ENCODE measurements around the gene CCDC13.
"Not testable (repeated sequence)": the region's sequence is repeated elsewhere in the genome, so short reads cannot be mapped to it uniquely, and the experiment has no call there.

- TF ChIP-seq, protein P1, sequence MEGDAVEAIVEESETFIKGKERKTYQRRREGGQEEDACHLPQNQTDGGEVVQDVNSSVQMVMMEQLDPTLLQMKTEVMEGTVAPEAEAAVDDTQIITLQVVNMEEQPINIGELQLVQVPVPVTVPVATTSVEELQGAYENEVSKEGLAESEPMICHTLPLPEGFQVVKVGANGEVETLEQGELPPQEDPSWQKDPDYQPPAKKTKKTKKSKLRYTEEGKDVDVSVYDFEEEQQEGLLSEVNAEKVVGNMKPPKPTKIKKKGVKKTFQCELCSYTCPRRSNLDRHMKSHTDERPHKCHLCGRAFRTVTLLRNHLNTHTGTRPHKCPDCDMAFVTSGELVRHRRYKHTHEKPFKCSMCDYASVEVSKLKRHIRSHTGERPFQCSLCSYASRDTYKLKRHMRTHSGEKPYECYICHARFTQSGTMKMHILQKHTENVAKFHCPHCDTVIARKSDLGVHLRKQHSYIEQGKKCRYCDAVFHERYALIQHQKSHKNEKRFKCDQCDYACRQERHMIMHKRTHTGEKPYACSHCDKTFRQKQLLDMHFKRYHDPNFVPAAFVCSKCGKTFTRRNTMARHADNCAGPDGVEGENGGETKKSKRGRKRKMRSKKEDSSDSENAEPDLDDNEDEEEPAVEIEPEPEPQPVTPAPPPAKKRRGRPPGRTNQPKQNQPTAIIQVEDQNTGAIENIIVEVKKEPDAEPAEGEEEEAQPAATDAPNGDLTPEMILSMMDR (IDR thresholded peaks at IDR 0.05), result not testable (repeated sequence)
- TF ChIP-seq, protein P2, sequence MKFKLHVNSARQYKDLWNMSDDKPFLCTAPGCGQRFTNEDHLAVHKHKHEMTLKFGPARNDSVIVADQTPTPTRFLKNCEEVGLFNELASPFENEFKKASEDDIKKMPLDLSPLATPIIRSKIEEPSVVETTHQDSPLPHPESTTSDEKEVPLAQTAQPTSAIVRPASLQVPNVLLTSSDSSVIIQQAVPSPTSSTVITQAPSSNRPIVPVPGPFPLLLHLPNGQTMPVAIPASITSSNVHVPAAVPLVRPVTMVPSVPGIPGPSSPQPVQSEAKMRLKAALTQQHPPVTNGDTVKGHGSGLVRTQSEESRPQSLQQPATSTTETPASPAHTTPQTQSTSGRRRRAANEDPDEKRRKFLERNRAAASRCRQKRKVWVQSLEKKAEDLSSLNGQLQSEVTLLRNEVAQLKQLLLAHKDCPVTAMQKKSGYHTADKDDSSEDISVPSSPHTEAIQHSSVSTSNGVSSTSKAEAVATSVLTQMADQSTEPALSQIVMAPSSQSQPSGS (CRISPR knock-in tag; IDR thresholded peaks at IDR 0.05; ENCODE audit: borderline replicate concordance, low read depth), result not testable (repeated sequence)
- TF ChIP-seq NR2C2 (CRISPR knock-in tag; IDR thresholded peaks at IDR 0.05); KAT7 (CRISPR knock-in tag; IDR thresholded peaks at IDR 0.05; ENCODE audit: borderline replicate concordance); TEAD1 (CRISPR knock-in tag; IDR thresholded peaks at IDR 0.05): not testable (repeated sequence)
- TF ChIP-seq, protein P3, sequence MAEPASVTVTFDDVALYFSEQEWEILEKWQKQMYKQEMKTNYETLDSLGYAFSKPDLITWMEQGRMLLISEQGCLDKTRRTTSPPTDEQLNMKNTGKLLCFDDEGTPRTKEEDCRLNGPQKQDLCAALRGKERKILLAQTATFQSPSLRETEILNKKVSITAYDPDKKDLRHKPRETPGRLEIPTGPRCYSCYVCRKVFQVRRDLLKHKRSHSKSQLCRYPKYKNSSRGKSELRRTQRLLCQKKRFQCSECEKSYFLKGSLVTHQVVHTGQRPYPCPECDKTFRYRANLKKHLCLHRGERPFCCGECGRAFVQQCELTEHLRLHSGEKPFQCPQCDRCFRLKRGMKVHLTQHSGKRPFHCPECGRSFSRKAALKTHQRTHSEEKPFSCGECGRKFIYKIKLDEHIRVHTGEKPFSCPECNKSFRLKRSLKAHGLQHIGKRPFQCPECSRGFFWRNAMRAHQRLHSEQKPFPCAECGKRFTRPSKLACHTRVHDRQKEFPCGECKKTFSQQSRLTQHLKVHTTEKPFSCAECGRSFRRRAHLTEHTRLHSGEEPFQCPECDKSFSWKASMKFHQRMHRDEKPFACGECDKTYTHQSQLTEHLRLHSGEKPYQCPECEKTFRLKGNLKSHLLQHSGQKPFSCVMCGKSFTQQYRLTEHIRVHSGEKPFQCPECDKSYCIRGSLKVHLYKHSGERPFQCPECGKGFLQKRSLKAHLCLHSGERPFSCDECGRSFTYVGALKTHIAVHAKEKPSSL (CRISPR knock-in tag; conservative IDR thresholded peaks at IDR 0.05), result not testable (repeated sequence)
Measured at GRCh38 chr3:42810706-42811105, 37.7 kb upstream of the CCDC13 start.

Measured in WTC11 (cell line).